Esophagus (tissue), 2 donors: ENCODE data around the gene PHF10. TPM values are rescaled to one million over a fixed set of nuclear protein-coding genes. Genes with fewer than 3 reads are reported as not detected.

Experiments
- H3K27ac ChIP-seq, 2 donors: one replicate each; pipeline ENCODE4 v1.5.1; 2013; ENCODE audit warnings: low read depth in 2 of 2, mild to moderate bottlenecking in 2 of 2, inconsistent platforms in 1 of 2, low read length in 1 of 2, moderate library complexity in 1 of 2
- H3K27me3 ChIP-seq, 2 donors: one replicate each; pipeline ENCODE4 v1.6.1; 2013; ENCODE audit warnings: low read length in 2 of 2, control low read depth in 1 of 2, mild to moderate bottlenecking in 1 of 2; ENCODE audit not compliant: insufficient read depth in 2 of 2, control insufficient read depth in 1 of 2
- H3K36me3 ChIP-seq, 2 donors: one replicate each; pipeline ENCODE4 v1.6.1; 2013; ENCODE audit warnings: low read length in 1 of 2; ENCODE audit not compliant: control insufficient read depth in 2 of 2, insufficient read depth in 2 of 2
- H3K4me1 ChIP-seq, 2 donors: one replicate each; pipeline ENCODE4 v1.6.1; 2013; ENCODE audit warnings: low read length in 1 of 2; ENCODE audit not compliant: control insufficient read depth in 2 of 2, insufficient read depth in 2 of 2
- H3K4me3 ChIP-seq, 2 donors: one replicate each; pipeline ENCODE4 v1.5.1; 2013; ENCODE audit warnings: low read length in 2 of 2, mild to moderate bottlenecking in 2 of 2, low read depth in 1 of 2, moderate library complexity in 1 of 2
- H3K9me3 ChIP-seq, 2 donors: one replicate each; pipeline ENCODE4 v1.6.1; 2013; ENCODE audit warnings: mild to moderate bottlenecking in 2 of 2, low read depth in 1 of 2, low read length in 1 of 2, moderate library complexity in 1 of 2; ENCODE audit not compliant: control insufficient read depth in 2 of 2, insufficient read depth in 1 of 2
- WGBS, 2 donors: extraction: QIAGEN DNeasy Blood & Tissue Kit; methylation state at CpG; one replicate each; pipeline ENCODE4 v1.1.7; 2013; 5-methylcytosine and 5-hydroxymethylcytosine counted together
- polyA plus RNA-seq, 2 donors: library from polyadenylated mRNA; stranded (reverse); fragments of 200-250 nt; gene quantifications; one replicate each; pipeline ENCODE4 v1.2.3, GENCODE V29; 2013
- donor health status: healthy with polysubstance abuse.
- donor health status: Bipolar disorder and iron deficiency.

The PHF10 gene
- polyA plus RNA-seq, 2 donors, result 30.0 to 30.8 TPM

- no peak overlapping the region for H3K4me3 ChIP-seq
- WGBS, 2 donors, result 77 to 78% methylated on average over 1 of the region's 1 CpG
- no peak overlapping the region for H3K27ac ChIP-seq
- no peaks in the 10 kb centered on the region for H3K4me1 ChIP-seq
- H3K36me3 ChIP-seq, result no peaks in the 10 kb centered on the region
- H3K27me3 ChIP-seq, result no peaks in the 10 kb centered on the region
- H3K9me3 ChIP-seq, result no peaks in the 10 kb centered on the region
These were observed 22.3 kb upstream of the PHF10 start for GRCh38 chr6:169746556-169746955.

- 87 to 89% methylated on average over 3 of the region's 3 CpGs for WGBS, 2 donors
- Histone ChIP-seq H3K27ac (no peak overlapping the region), H3K36me3 (no peaks in the 10 kb centered on the region)
These were observed 21.1 kb upstream of the PHF10 start for GRCh38 chr6:169745405-169745804.

GRCh38 chr6:169741344-169741743 is 17.0 kb upstream of the PHF10 start:
- no peaks in the 10 kb centered on the region for H3K4me1 ChIP-seq
- no peaks in the 10 kb centered on the region for H3K36me3 ChIP-seq
- H3K27me3 ChIP-seq, result no peaks in the 10 kb centered on the region
- no peak overlapping the region for H3K27ac ChIP-seq
- H3K4me3 ChIP-seq, result no peak overlapping the region
- no peaks in the 10 kb centered on the region for H3K9me3 ChIP-seq

More at GRCh38 chr6:169745405-169745804, 21.1 kb upstream of the PHF10 start:
- no peaks in the 10 kb centered on the region for H3K9me3 ChIP-seq
- no peak overlapping the region for H3K4me3 ChIP-seq
- H3K27me3 ChIP-seq, result no peaks in the 10 kb centered on the region
- H3K4me1 ChIP-seq, result no peaks in the 10 kb centered on the region

GRCh38 chr6:169738976-169739529 is 14.8 kb upstream of the PHF10 start:
- no peaks in the 10 kb centered on the region for H3K9me3 ChIP-seq
- H3K4me3 ChIP-seq, result no peak overlapping the region
- WGBS, 2 donors, result 87 to 89% methylated on average over 2 of the region's 2 CpGs
- H3K4me1 ChIP-seq, result no peaks in the 10 kb centered on the region
- H3K27ac ChIP-seq, result no peak overlapping the region
- no peaks in the 10 kb centered on the region for H3K36me3 ChIP-seq
- H3K27me3 ChIP-seq, result no peaks in the 10 kb centered on the region

- no peaks in the 10 kb centered on the region for H3K27me3 ChIP-seq
- WGBS, 2 donors, result 73 to 74% methylated on average over 9 of the region's 9 CpGs
- no peak overlapping the region for H3K4me3 ChIP-seq
- no peak overlapping the region for H3K27ac ChIP-seq
- H3K9me3 ChIP-seq, result no peaks in the 10 kb centered on the region
- H3K4me1 ChIP-seq, result no peaks in the 10 kb centered on the region
- H3K36me3 ChIP-seq, result no peaks in the 10 kb centered on the region
These were observed 14.1 kb upstream of the PHF10 start for GRCh38 chr6:169738204-169738975.

- Histone ChIP-seq H3K27me3 (no peaks in the 10 kb centered on the region), H3K4me1 (no peaks in the 10 kb centered on the region), H3K4me3 (no peak overlapping the region), H3K27ac (no peak overlapping the region), H3K9me3 (no peaks in the 10 kb centered on the region), H3K36me3 (no peaks in the 10 kb centered on the region)
These were observed 5.7 kb upstream of the PHF10 start for GRCh38 chr6:169729961-169730360.

- Histone ChIP-seq H3K4me3 (no peak overlapping the region), H3K36me3 (no peaks in the 10 kb centered on the region), H3K27ac (no peak overlapping the region), H3K9me3 (no peaks in the 10 kb centered on the region), H3K4me1 (no peaks in the 10 kb centered on the region), H3K27me3 (no peaks in the 10 kb centered on the region)
These were observed 2.7 kb upstream of the PHF10 start for GRCh38 chr6:169726963-169727362.

GRCh38 chr6:169726049-169726400 is 1.7 kb upstream of the PHF10 start:
- H3K36me3 ChIP-seq, result no peaks in the 10 kb centered on the region
- H3K4me3 ChIP-seq, result no peak overlapping the region
- no peaks in the 10 kb centered on the region for H3K27me3 ChIP-seq
- H3K27ac ChIP-seq, result no peak overlapping the region
- H3K9me3 ChIP-seq, result no peaks in the 10 kb centered on the region
- 96 to 97% methylated on average over 1 of the region's 1 CpG for WGBS, 2 donors
- peaks cover 0 to 2% of the 10 kb centered on the region in 2 donors for H3K4me1 ChIP-seq

GRCh38 chr6:169725125-169726048 is 1.1 kb upstream of the PHF10 start:
- Histone ChIP-seq H3K27ac (peak overlapping the region; percentile 88 to 94), H3K4me3 (peak overlapping the region; percentile 50 to 84), H3K4me1 (peaks cover 0 to 2% of the 10 kb centered on the region in 2 donors), H3K9me3 (no peaks in the 10 kb centered on the region), H3K27me3 (no peaks in the 10 kb centered on the region), H3K36me3 (no peaks in the 10 kb centered on the region)
- 22 to 23% methylated on average over 29 of the region's 29 CpGs for WGBS, 2 donors
